GM21360 (cell line): Measurements from ENCODE around the gene ADAMTS14.
"Not testable (repeated sequence)": the region's sequence is repeated elsewhere in the genome, so short reads cannot be mapped to it uniquely, and the experiment has no call there.

Experiments used
- ATAC-seq: cut with Tn5 transposase; IDR thresholded peaks from one replicate; pipeline ENCODE4 v1.9.1; 2021; ENCODE audit warnings: mild to moderate bottlenecking, moderate library complexity; ENCODE audit not compliant: unreplicated experiment

The ADAMTS14 gene

GRCh38 chr10:70657041-70657440 lies 15.3 kb upstream of the ADAMTS14 start:
- ATAC-seq: no peak

- ATAC-seq: no peak
Observed at GRCh38 chr10:70658582-70659136, 13.6 kb upstream of the ADAMTS14 start.

- ATAC-seq: no peak
Observed at GRCh38 chr10:70659306-70659705, 13.0 kb upstream of the ADAMTS14 start.

GRCh38 chr10:70660722-70661121 lies 11.6 kb upstream of the ADAMTS14 start:
- no peak for ATAC-seq

- no peak for ATAC-seq
Observed at GRCh38 chr10:70661623-70662361, 10.5 kb upstream of the ADAMTS14 start.

GRCh38 chr10:70662362-70663220 lies 9.7 kb upstream of the ADAMTS14 start:
- ATAC-seq: no peak

GRCh38 chr10:70663458-70664409 lies 8.6 kb upstream of the ADAMTS14 start:
- ATAC-seq: not testable (repeated sequence)

GRCh38 chr10:70664702-70665195 lies 7.6 kb upstream of the ADAMTS14 start:
- no peak for ATAC-seq

GRCh38 chr10:70666960-70667798 lies 5.1 kb upstream of the ADAMTS14 start:
- ATAC-seq: no peak

GRCh38 chr10:70667818-70668217 lies 4.5 kb upstream of the ADAMTS14 start:
- not testable (repeated sequence) for ATAC-seq

- no peak for ATAC-seq
Observed at GRCh38 chr10:70668454-70668970, 3.8 kb upstream of the ADAMTS14 start.

- no peak for ATAC-seq
Observed at GRCh38 chr10:70669015-70669414, 3.3 kb upstream of the ADAMTS14 start.

GRCh38 chr10:70669732-70670317 lies 2.5 kb upstream of the ADAMTS14 start:
- no peak for ATAC-seq

GRCh38 chr10:70671619-70672164 lies 614 bp upstream of the ADAMTS14 start:
- no peak for ATAC-seq

GRCh38 chr10:70673043-70673928 lies 980 bp downstream of the ADAMTS14 start:
- no peak for ATAC-seq

- ATAC-seq: no peak
Observed at GRCh38 chr10:70673929-70674559, 1.7 kb downstream of the ADAMTS14 start.
